HG03103 (cell line): Measurements from ENCODE around the gene OTOG.
"Not testable (repeated sequence)": the region's sequence is repeated elsewhere in the genome, so short reads cannot be mapped to it uniquely, and the experiment has no call there.

Experiments used
- ATAC-seq: cut with Tn5 transposase; IDR thresholded peaks from one replicate; pipeline ENCODE4 v1.9.1; 2021; ENCODE audit warnings: low read depth; ENCODE audit not compliant: unreplicated experiment

OTOG gene

GRCh38 chr11:17622711-17623110, 75.7 kb downstream of the OTOG start:
- not testable (repeated sequence) for ATAC-seq

DNA sequence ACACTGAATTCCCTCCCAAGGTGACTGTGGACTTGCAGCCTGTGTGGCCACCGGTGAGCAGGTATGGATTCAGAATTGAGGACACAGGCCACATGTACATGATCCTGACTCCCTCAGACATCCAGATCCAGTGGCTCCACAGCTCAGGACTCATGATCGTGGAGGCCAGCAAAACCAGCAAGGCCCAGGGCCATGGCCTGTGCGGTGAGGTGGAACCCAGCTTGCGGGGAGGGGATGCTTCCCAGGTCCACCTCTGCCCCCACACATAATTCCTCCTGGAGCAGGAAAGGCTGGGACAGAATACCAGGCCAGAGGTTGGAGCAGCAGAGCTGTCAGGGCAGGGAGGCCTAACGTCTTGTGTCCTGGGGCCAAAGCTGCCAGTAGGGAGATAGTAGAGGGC, 82.1 kb downstream of the OTOG start:
- ATAC-seq, result no peak

DNA sequence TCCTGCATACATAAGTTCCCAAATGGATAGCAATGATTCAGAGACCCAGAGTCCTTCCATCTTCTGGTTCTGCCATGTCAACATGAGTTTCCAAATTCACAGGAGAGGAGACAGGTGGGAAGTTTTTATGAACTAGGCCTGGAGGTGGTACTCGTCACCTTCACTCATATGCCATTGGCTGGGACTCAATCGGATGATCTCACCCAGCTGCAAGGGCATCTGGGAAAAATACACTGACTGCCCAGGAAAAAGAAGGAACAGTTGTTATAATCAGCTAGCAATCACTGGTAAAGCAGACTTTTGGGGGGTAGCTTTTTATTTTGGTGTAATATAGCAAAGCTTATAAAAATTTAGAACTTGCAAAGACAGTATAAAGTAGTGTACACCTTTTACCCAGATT, 83.9 kb downstream of the OTOG start:
- ATAC-seq, result no peak

- no peak for ATAC-seq
These were observed 84.8 kb downstream of the OTOG start for GRCh38 chr11:17631702-17632365.

GRCh38 chr11:17633279-17633986, 86.4 kb downstream of the OTOG start:
- ATAC-seq, result no peak

GRCh38 chr11:17633987-17634775, 87.1 kb downstream of the OTOG start:
- no peak for ATAC-seq

- no peak for ATAC-seq
These were observed 87.9 kb downstream of the OTOG start for GRCh38 chr11:17634776-17635550.

DNA sequence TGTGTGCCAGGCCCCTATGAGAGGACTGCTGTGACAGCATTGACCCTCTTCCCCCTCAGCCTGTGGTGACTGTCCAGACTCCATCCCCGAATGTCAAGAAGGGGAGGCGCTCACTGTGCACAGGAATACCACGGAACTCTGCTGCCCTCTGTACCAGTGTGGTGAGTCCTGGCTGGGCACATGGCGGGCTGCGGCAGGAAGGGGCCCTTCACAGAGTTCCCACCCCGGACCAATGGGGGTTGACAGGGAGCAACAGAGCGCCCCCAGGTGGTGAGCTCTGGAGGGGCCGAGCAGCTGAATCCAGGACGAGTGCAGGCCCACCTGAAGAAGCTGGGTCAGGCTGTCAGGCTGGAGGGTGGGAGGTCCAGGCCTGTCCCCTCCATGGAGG, 88.5 kb downstream of the OTOG start:
- ATAC-seq, result no peak

DNA sequence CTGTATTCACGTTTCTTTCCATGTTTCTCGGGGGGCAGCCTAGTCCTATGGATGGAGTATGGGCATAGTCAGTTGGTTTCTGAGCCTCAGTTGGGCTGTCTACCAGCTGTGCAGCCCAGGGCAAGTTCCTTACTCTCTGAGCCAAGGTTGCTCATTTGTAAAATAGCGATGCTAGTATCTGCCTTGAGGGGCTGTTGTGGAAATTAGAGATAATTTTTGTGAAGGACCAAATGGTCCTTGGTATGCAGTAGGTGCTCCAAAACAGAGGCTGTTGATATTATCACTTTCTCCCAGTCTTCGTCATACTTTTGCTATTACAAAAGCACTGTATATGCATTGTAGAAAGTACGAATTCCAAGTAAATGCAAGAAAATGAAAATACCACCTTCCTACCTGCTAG, 89.7 kb downstream of the OTOG start:
- no peak for ATAC-seq

DNA sequence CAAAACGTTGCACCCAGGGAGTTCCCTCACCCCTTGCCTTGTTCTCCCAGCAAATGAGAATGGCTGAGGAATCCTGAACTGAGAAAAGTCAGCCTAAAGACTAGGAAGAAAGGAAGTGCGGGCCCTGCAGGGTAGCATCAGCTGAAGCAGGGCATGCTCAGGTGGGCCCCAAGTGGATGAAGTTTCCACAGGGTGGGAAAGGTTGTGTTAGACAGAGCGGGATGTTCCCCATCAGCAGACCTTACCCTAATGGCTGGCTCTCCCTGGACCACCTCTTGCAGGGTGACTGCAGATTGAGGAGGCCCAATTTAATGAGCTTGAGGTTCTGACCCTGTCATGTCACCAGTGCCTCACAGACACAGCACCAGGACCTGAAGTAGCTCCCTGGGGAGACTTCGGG, 90.8 kb downstream of the OTOG start:
- no peak for ATAC-seq

DNA sequence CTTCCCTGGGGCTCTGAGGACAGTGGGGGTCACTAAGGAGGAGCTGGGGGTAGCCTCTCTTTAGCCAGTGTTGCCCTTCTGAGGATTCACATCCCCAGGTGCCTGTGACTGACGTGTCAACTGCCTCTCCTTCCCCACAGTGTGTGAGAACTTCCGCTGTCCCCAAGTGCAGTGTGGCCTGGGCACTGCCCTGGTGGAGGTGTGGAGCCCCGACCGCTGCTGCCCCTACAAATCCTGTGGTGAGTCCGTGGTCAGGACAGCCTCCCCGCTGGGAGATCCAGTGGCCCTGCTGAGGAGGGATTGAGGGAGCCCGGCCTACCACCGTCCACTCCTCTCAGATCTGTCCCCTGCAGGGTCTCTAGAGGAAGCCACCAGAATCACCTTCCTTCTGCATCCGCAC, 91.3 kb downstream of the OTOG start:
- ATAC-seq, result no peak

DNA sequence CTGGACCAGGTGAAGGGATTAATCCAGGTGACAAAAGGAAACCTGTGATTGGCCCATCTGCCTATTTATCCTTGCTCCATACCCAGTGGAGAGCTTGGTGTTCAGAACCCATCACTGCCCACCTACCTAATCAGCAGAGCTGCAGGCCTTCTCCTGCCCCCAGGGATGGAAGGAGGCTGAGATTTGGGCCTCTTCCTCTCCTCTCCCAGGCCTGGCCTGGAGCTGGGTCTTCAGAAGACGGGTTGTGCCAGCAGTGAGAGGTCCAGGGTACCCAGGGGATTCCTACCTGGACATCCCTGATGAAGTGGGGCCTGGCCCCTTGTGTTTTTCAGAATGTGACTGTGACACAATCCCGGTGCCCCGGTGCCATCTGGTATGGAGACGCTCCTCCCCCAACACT, 92.0 kb downstream of the OTOG start:
- no peak for ATAC-seq

GRCh38 chr11:17639781-17640180, 92.7 kb downstream of the OTOG start:
- no peak for ATAC-seq

DNA sequence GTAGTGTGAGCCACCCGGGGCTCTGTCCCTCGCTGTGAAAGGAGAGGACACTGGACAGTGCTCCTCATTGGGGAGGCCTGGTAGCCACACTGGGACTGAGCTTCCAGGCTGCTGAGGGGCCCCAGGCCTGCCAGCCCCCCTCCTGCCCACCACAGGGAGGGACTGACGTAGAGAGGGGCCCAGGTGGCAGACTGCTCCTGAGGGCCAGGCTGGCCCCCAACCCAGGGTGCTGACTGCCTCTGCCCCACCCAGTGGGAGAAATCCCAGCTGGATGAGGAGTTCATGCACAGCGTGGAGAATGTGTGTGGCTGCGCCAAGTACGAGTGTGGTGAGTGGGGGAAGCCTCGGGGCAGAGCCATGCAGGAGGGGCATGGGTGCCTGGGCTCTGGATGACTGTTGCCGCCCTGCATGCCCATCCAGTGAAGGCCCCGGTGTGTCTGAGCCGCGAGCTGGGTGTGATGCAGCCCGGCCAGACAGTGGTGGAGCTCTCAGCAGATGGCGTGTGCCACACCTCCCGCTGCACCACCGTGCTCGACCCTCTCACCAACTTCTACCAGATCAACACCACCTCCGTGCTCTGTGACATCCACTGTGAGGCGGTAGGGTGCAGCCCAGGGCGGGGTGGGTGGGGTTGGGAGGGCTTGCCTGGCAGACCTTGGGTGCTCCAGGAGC, 93.6 kb downstream of the OTOG start:
- ATAC-seq, result no peak

GRCh38 chr11:17641792-17642350, 94.8 kb downstream of the OTOG start:
- no peak for ATAC-seq

- no peak for ATAC-seq
These were observed 95.3 kb downstream of the OTOG start for GRCh38 chr11:17642370-17642769.

DNA sequence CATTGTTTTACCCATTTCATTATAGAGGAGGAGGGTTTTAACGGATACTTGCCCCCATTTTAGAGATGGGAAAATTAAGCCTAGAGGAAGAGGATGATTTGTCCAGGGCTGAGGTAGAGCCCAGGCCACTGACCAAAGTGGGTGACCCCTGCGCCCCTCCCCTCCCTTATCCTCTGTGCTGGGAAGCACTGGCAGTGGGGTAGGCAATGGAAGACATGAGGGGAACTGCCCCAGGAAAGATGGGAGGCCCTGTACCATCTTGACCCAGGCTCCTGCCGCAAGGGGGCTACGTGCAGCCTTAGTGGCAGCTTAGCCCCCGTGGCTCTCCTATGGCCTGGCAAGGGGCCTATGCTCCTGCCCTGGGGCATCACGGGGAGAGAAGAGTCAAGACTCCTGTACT, 95.9 kb downstream of the OTOG start:
- no peak for ATAC-seq

DNA sequence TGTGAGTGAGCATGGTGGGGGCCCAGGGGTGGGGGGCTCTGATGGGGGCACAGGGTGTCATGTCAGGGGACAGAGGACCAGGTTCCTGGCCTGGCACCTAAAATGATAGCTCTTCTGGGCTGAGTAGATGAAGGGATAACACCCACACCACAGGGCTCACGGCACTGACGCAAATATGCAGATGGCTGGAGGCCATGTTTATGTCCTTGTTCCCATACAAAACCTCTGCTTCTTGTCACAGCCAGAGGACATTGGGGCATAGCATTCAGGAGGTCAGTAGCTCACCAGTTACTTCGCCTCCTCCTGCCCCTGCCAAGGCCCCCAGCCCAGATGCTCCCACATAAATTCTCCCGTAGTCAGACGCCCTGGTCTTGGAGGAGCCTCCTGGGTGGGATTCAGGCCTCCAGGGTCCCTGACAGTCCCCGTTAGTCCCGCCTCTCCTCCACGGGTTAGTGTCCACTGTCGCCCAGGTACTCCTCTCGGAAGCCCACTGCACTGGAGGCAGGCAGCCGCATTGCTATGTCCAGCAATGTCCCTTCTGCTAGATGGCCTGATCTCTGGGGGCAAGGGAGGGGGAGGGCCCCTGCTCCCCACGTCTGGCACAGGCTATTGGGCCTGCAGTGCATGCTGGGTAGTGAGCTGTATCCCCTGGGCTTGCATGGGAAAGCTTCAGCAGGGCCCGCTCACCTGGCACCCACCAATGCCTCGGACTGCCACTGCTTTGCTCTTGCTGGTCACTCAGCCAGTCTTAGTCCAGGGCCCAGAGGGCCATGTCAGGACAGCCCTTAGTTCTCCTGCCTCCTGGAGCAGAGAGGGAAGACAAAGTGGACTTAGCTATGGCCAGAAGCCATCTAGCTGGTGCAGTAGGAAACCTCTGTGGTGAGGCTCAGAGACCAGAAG, 96.7 kb downstream of the OTOG start:
- ATAC-seq, result no peak
